Measurements from ENCODE around the gene TPCN2. TPM values are rescaled to one million over a fixed set of nuclear protein-coding genes. Genes with fewer than 3 reads are reported as not detected.

The TPCN2 gene
- total RNA-seq, 4 donors from 2014 or later = 16.8 to 33.8 (median 28.3) TPM

DNA sequence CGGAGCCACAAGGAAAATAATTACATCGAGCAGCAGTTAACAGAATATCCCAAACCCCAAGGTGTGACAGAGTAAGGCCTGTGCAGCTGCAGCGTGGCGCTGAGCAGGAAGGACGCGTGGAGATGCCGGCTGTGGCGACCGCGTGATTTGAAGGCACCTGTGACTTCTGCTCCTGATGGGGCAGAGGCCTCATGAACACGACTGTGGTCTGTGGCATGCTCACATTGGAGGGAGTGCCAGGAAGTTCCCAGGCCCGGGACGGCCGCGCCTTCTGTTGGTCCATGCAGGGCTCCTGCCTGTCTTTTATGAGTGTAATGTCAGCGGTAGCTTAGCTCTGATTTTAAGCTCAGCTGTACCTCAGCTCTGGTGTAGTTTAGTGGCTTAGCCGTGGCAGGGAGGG lies 50.4 kb downstream of the TPCN2 start:
- TF ChIP-seq POLR2AphosphoS5 (IDR thresholded peaks at IDR 0.05) = no peak
- TF ChIP-seq POLR2A (IDR thresholded peaks at IDR 0.05) = no peak
- no peak for TF ChIP-seq CTCF (IDR thresholded peaks at IDR 0.05)
- TF ChIP-seq EP300 (IDR thresholded peaks at IDR 0.05) = no peak

GRCh38 chr11:69100454-69101114 lies 51.9 kb downstream of the TPCN2 start:
- no peak for ATAC-seq

More for the DNA sequence above, 50.4 kb downstream of the TPCN2 start:
- Histone ChIP-seq H3K9me3 (no peaks in the 10 kb centered on the region), H3K36me3 (peaks cover 0 to 11% of the 10 kb centered on the region in 2 donors), H3K4me1 (peaks cover 0 to 34% (median 0%) of the 10 kb centered on the region in 3 donors), H3K4me3 (no peak overlapping the region), H3K27me3 (no peaks in the 10 kb centered on the region), H3K27ac (no peak overlapping the region)
- ATAC-seq = no peak
- WGBS, 2 donors (ENCODE audit: low coverage in 1 of 2) = 75% methylated on average over 5 of the region's 17 CpGs; no CpG with 5 or more reads in 1 of the 2 donors

DNA sequence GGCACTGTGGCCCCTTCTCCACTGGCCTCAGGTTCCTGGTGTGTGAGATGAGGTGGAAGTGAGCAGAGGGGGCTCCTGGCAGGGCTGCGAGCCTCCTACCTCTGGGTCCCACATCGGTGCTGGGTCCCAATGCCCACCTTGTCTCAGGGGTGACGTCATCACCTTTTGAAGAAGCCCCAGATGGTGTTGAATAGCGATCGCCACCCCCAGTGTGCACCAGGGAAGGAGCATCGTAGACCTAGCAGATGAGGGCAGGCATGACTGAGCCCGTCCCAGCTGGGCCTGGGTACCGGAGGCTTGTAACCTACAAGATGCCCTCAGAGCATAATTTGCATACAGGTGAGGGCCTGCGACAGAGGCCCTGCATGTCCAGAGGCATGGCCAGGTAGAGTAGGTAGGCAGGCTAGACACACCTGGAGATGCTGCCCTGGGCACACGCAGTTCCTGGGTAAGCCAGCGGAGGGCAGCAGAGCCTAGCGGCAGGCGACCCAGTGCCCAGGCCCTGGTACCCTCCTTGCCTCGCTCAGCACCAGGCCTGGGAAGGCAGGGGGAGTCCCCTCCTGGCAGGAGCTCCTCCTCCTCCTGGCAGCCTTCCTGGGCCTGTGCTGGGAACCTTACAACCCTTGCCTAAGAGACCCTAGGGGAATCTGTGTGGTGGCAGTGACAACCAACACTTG lies 52.5 kb downstream of the TPCN2 start:
- ATAC-seq = peak; percentile 79
- no peak overlapping the region for H3K27ac ChIP-seq
- H3K9me3 ChIP-seq = no peaks in the 10 kb centered on the region
- H3K36me3 ChIP-seq = peaks cover 0 to 9% of the 10 kb centered on the region in 2 donors
- TF ChIP-seq EP300 (IDR thresholded peaks at IDR 0.05) (no peak), POLR2AphosphoS5 (IDR thresholded peaks at IDR 0.05) (peak; percentile 47), CTCF (IDR thresholded peaks at IDR 0.05) (peak in 3 of 4 experiments; percentile 94 to 99 (median 95)), POLR2A (IDR thresholded peaks at IDR 0.05) (no peak)
- peaks cover 0 to 27% (median 0%) of the 10 kb centered on the region in 3 donors for H3K4me1 ChIP-seq
- no peaks in the 10 kb centered on the region for H3K27me3 ChIP-seq
- no peak overlapping the region for H3K4me3 ChIP-seq
- WGBS, 2 donors (ENCODE audit: low coverage in 1 of 2) = 47% methylated on average over 3 of the region's 14 CpGs; no CpG with 5 or more reads in 1 of the 2 donors

More at GRCh38 chr11:69100454-69101114, 51.9 kb downstream of the TPCN2 start:
- peaks cover 0 to 24% (median 0%) of the 10 kb centered on the region in 3 donors for H3K4me1 ChIP-seq
- H3K36me3 ChIP-seq = peaks cover 0 to 11% of the 10 kb centered on the region in 2 donors
- no peak overlapping the region for H3K4me3 ChIP-seq
- H3K9me3 ChIP-seq = no peaks in the 10 kb centered on the region
- no peak for TF ChIP-seq POLR2AphosphoS5 (IDR thresholded peaks at IDR 0.05)
- no peak for TF ChIP-seq POLR2A (IDR thresholded peaks at IDR 0.05)
- TF ChIP-seq EP300 (IDR thresholded peaks at IDR 0.05) = no peak
- TF ChIP-seq CTCF (IDR thresholded peaks at IDR 0.05) = no peak
- H3K27ac ChIP-seq = no peak overlapping the region
- WGBS, 2 donors (ENCODE audit: low coverage in 1 of 2) = no CpG with 5 or more reads among the region's 13 CpGs
- no peaks in the 10 kb centered on the region for H3K27me3 ChIP-seq

DNA sequence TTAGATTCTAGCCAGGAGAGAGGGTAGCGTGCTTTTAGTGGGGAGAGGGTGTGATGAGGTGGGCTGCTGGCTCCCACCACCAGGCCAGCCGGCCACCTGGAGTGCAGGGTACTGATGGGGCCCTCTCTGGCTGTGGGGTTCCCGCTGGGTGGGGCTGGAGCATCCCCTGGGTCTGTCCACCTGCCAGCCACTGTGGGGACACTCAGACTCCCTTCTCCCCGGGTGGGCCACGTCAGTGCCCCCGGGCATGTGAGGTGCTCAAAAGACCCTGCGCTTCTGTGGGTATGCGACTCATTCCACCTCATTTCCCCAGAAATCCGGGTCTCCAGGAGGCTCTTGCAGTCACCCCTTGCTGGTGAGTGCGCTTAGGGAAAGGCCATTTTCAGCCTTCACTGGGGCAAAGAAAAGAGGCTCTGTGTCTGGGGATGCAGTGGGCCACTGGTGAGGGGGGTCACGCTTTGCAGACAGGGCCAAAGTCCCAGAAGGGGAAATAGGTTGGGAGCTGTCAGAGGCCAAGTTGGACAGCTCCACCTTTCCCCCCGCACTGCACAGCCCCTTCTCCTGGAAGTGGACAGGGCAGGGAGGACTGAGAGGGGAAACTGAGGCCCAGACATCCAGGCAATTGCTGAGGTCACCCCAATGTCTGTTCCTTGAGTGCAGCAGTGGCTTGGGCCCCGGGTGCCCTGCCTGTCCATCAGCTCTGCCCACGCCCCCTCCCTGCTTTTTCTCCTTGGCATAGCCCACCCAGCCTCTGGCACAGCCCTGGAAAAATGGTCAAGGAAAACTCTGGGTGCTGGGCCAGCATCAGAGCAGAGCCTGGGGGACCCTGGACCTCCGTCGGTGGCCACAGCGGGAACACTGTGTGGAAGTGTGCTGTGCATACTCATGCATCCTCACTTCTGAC lies 53.3 kb downstream of the TPCN2 start:
- H3K36me3 ChIP-seq = peaks cover 0 to 2% of the 10 kb centered on the region in 2 donors
- H3K27ac ChIP-seq = no peak overlapping the region
- H3K27me3 ChIP-seq = no peaks in the 10 kb centered on the region
- WGBS, 2 donors (ENCODE audit: low coverage in 1 of 2) = 86% methylated on average over 1 of the region's 17 CpGs; no CpG with 5 or more reads in 1 of the 2 donors
- no peak overlapping the region for H3K4me3 ChIP-seq
- peaks cover 0 to 32% (median 0%) of the 10 kb centered on the region in 3 donors for H3K4me1 ChIP-seq
- no peaks in the 10 kb centered on the region for H3K9me3 ChIP-seq
- no peak for ATAC-seq
- no peak for TF ChIP-seq POLR2A (IDR thresholded peaks at IDR 0.05)
- TF ChIP-seq POLR2AphosphoS5 (IDR thresholded peaks at IDR 0.05) = no peak
- TF ChIP-seq EP300 (IDR thresholded peaks at IDR 0.05) = no peak
